HepG2 (cell line): ENCODE data around the gene COMT. TPM values are rescaled to one million over a fixed set of nuclear protein-coding genes. Genes with fewer than 3 reads are reported as not detected.

Source experiments
- ADNP ChIP-seq: sonication (generic); formaldehyde crosslinking; IDR thresholded peaks from 2 replicates; pipeline ENCODE4 v1.4.0; 2020; ENCODE audit warnings: missing genetic modification reagents
- HNF1A ChIP-seq, 2 experiments: sonication (generic) in 1 of 2; formaldehyde crosslinking in 1 of 2; IDR thresholded peaks; 2 replicates each; pipeline versions ENCODE4 v1.4.0 to v1.6.1; 2016 to 2020; ENCODE audit warnings: borderline replicate concordance in 1 of 2, low read depth in 1 of 2, mild to moderate bottlenecking in 1 of 2, missing genetic modification reagents in 1 of 2
- NR2F1 ChIP-seq, 2 experiments: fragments of 450-650 bp in 1 of 2; formaldehyde crosslinking in 1 of 2; IDR thresholded peaks; 2 replicates each; pipeline versions ENCODE4 v1.5.0 to v1.6.1; 2016 to 2020; ENCODE audit warnings: mild to moderate bottlenecking in 1 of 2, missing compliant biosample characterization in 1 of 2, missing genetic modification reagents in 1 of 2, moderate library complexity in 1 of 2
- PATZ1 ChIP-seq: sonication (generic); formaldehyde crosslinking; IDR thresholded peaks from 2 replicates; pipeline ENCODE4 v1.4.0; 2020; ENCODE audit warnings: missing genetic modification reagents
- YY1 ChIP-seq: IDR thresholded peaks from 2 replicates; pipeline ENCODE4 v1.6.1; 2011; ENCODE audit warnings: low read length, low read depth, moderate library complexity, mild to moderate bottlenecking; ENCODE audit not compliant: insufficient read depth, insufficient replicate concordance
- ZMAT5 ChIP-seq: sonication (generic); formaldehyde crosslinking; IDR thresholded peaks from 2 replicates; pipeline ENCODE4 v1.5.0; 2020; ENCODE audit warnings: mild to moderate bottlenecking, low read depth, missing genetic modification reagents, borderline replicate concordance
- ZNF280B ChIP-seq: sonication (generic); formaldehyde crosslinking; IDR thresholded peaks from 2 replicates; pipeline ENCODE4 v1.5.0; 2020; ENCODE audit warnings: missing genetic modification reagents, mild to moderate bottlenecking, borderline replicate concordance
- polyA plus RNA-seq, 8 experiments: library from polyadenylated mRNA; depleted of rRNA in 3 of 8; stranded (reverse) in 7 of 8; unstranded in 1 of 8; fragments of >200 nt; fragmentation: Illumina TruSeq in 4 of 8; extraction: Trizol in 4 of 8; gene quantifications; 2 replicates each; pipeline versions ENCODE4 v1.2.1 to v1.2.3, GENCODE V29; 2011 to 2016; ENCODE audit warnings: low read depth in 4 of 8, missing spikeins in 1 of 8, mixed read lengths in 1 of 8; ENCODE audit not compliant: insufficient read depth in 1 of 8
- total RNA-seq, 5 experiments: library from RNA; depleted of rRNA; stranded (reverse); fragments of >200 nt; fragmentation: Illumina TruSeq; extraction: Trizol; gene quantifications; 2 replicates each; pipeline ENCODE4 v1.2.3, GENCODE V29; 2016; ENCODE audit warnings: low read depth in 1 of 5

The COMT gene
- total and polyA plus RNA-seq, 2 of the 13 experiments (the other 11 are each of a cell fraction or from before 2014, with no cell fraction given) = 156 to 162 TPM

GRCh38 chr22:20010307-20011122 is 68.9 kb downstream of the COMT start (continued):
- peak in 1 of 2 experiments; percentile 69; a peak in 3 of 4 replicates for TF ChIP-seq NR2F1 (CRISPR knock-in tag; IDR thresholded peaks at IDR 0.05)
- no peak for TF ChIP-seq YY1
- no peak for TF ChIP-seq ZMAT5 (CRISPR knock-in tag)
- TF ChIP-seq ADNP (CRISPR knock-in tag) = no peak
- peak; percentile 83 for TF ChIP-seq PATZ1 (CRISPR knock-in tag)
- no peak for TF ChIP-seq HNF1A (IDR thresholded peaks at IDR 0.05; ENCODE audit: low read depth)
- TF ChIP-seq HNF1A (CRISPR knock-in tag; IDR thresholded peaks at IDR 0.05; ENCODE audit: borderline replicate concordance) = no peak; the same call in 1 of the 2 replicates
- TF ChIP-seq ZNF280B (CRISPR knock-in tag) = 0 out of 2 replicates have a peak, but pooled peaks have one; percentile 22
